SK-N-SH (cell line): ENCODE measurements around the gene ELAC2. TPM values are rescaled to one million over a fixed set of nuclear protein-coding genes. Genes with fewer than 3 reads are reported as not detected.

Experiments used
- CTCF ChIA-PET: fragments of 300-600, 350-600 bp; formaldehyde crosslinking; extraction: SDS; loops from one replicate; lab custom pipeline; 2021; lab: Yijun Ruan, JAX
- POLR2A ChIA-PET: fragments of 350-600 bp; sonication (Branson Sonifier 250); formaldehyde crosslinking; extraction: SDS; loops from one replicate; lab custom pipeline; 2020; ENCODE audit warnings: antibody characterized with exemption, inconsistent platforms; lab: Yijun Ruan, JAX
- DNase-seq: peaks from one replicate; pipeline ENCODE4 v3.0.0; 2012
- H2AFZ ChIP-seq: fragments of 200-600 bp; sonication (generic); 2 replicates; pipeline ENCODE4 v1.8.1; 2016; ENCODE audit warnings: antibody characterized with exemption, mild to moderate bottlenecking, low read depth
- H3F3A ChIP-seq: fragments of 200-600 bp; sonication (generic); replicated peaks from 2 replicates; pipeline ENCODE3; 2016; ENCODE audit warnings: antibody characterized with exemption, mild to moderate bottlenecking; ENCODE audit not compliant: insufficient read depth
- H3K27ac ChIP-seq, 2 experiments: fragments of 200-500 bp in 1 of 2; fragments of 200-600 bp in 1 of 2; sonication (Bioruptor generic) in 1 of 2; sonication (generic), shearing (Covaris generic) in 1 of 2; 2 replicates each; pipeline versions ENCODE4 v1.5.1 to v1.6.1; 2014 to 2016; ENCODE audit warnings: low read depth in 2 of 2, inconsistent platforms in 1 of 2, low read length in 1 of 2, mild to moderate bottlenecking in 1 of 2, mixed read lengths in 1 of 2
- H3K27me3 ChIP-seq: fragments of 200-600 bp; sonication (generic), shearing (Covaris generic); 2 replicates; pipeline ENCODE4 v1.6.1; 2016; ENCODE audit warnings: mixed run types; ENCODE audit not compliant: insufficient read depth
- H3K36me3 ChIP-seq, 2 experiments: fragments of 200-500 bp in 1 of 2; fragments of 200-600 bp in 1 of 2; sonication (Bioruptor generic) in 1 of 2; sonication (generic) in 1 of 2; replicated peaks in 1 of 2; 2 replicates each; pipeline versions ENCODE3 to v1.5.1; 2014 to 2016; ENCODE audit warnings: low read length in 1 of 2, mild to moderate bottlenecking in 1 of 2; ENCODE audit not compliant: insufficient read depth in 2 of 2, control insufficient read depth in 1 of 2
- H3K4me1 ChIP-seq, 2 experiments: fragments of 200-500 bp in 1 of 2; fragments of 200-600 bp in 1 of 2; sonication (Bioruptor generic) in 1 of 2; sonication (generic), shearing (Covaris generic) in 1 of 2; 2 replicates each; pipeline versions ENCODE4 v1.5.1 to v1.6.1; 2014 to 2016; ENCODE audit warnings: low read depth in 1 of 2, low read length in 1 of 2, mixed run types in 1 of 2; ENCODE audit not compliant: insufficient read depth in 2 of 2, control insufficient read depth in 1 of 2
- H3K4me2 ChIP-seq: fragments of 200-600 bp; sonication (generic), shearing (Covaris generic); 2 replicates; pipeline ENCODE4 v1.6.1; 2017; ENCODE audit warnings: mixed run types
- H3K4me3 ChIP-seq, 2 experiments: fragments of 200-500 bp in 1 of 2; fragments of 200-600 bp in 1 of 2; sonication (Bioruptor generic) in 1 of 2; sonication (generic), shearing (Covaris generic) in 1 of 2; 2 replicates each; pipeline versions ENCODE4 v1.5.1 to v1.8.1; 2014 to 2016; ENCODE audit warnings: low read depth in 2 of 2, inconsistent platforms in 1 of 2, low read length in 1 of 2, mild to moderate bottlenecking in 1 of 2, mixed read lengths in 1 of 2, moderate library complexity in 1 of 2
- H3K79me2 ChIP-seq: fragments of 200-600 bp; sonication (generic); 2 replicates; pipeline ENCODE4 v1.8.1; 2017; ENCODE audit warnings: mild to moderate bottlenecking; ENCODE audit not compliant: insufficient read depth
- H3K9ac ChIP-seq: fragments of 200-600 bp; sonication (generic); 2 replicates; pipeline ENCODE4 v1.6.1; 2017; ENCODE audit warnings: mixed run types
- H3K9me2 ChIP-seq: fragments of 200-600 bp; sonication (generic); 2 replicates; pipeline ENCODE4 v1.6.1; 2017; ENCODE audit warnings: mixed run types
- H3K9me3 ChIP-seq: fragments of 200-600 bp; sonication (generic); 2 replicates; pipeline ENCODE4 v1.6.1; 2017; ENCODE audit warnings: mixed run types, mild to moderate bottlenecking, moderate library complexity
- H4K20me1 ChIP-seq: fragments of 200-600 bp; sonication (generic); 2 replicates; pipeline ENCODE4 v1.6.1; 2017; ENCODE audit warnings: mild to moderate bottlenecking, mixed run types; ENCODE audit not compliant: insufficient read depth
- ELF1 ChIP-seq: IDR thresholded peaks from 2 replicates; pipeline ENCODE4 v1.4.0; 2012
- EP300 ChIP-seq, 2 experiments: IDR thresholded peaks; 2 replicates each; pipeline versions ENCODE4 v1.4.0 to v1.6.1; 2012; ENCODE audit warnings: borderline replicate concordance in 1 of 2, low read depth in 1 of 2, low read length in 1 of 2
- EZH2phosphoT487 ChIP-seq: fragments of 200-600 bp; sonication (generic); IDR thresholded peaks from 2 replicates; pipeline ENCODE4 v1.6.1; 2017; ENCODE audit warnings: low read depth, mixed run types, mild to moderate bottlenecking, antibody characterized with exemption, moderate library complexity, borderline replicate concordance
- FOSL2 ChIP-seq: IDR thresholded peaks from 2 replicates; pipeline ENCODE4 v1.4.0; 2012; ENCODE audit warnings: low read depth, mild to moderate bottlenecking, moderate library complexity, borderline replicate concordance
- FOXM1 ChIP-seq: IDR thresholded peaks from 2 replicates; pipeline ENCODE4 v1.4.0; 2012; ENCODE audit warnings: low read depth, mild to moderate bottlenecking
- GABPA ChIP-seq: IDR thresholded peaks from 2 replicates; pipeline ENCODE4 v1.4.0; 2012; ENCODE audit warnings: low read depth, mild to moderate bottlenecking
- GATA2 ChIP-seq: sonication (generic); formaldehyde crosslinking; IDR thresholded peaks from 2 replicates; pipeline ENCODE4 v1.5.0; 2020; ENCODE audit warnings: mild to moderate bottlenecking, missing genetic modification reagents
- IRF3 ChIP-seq: fragments of 150-350 bp; IDR thresholded peaks from 2 replicates; pipeline ENCODE4 v1.6.1; 2016; ENCODE audit warnings: mild to moderate bottlenecking, low read depth, low read length
- JUND ChIP-seq: IDR thresholded peaks from 2 replicates; pipeline ENCODE4 v1.4.0; 2012
- MAX ChIP-seq: IDR thresholded peaks from 2 replicates; pipeline ENCODE4 v1.4.0; 2012; ENCODE audit warnings: low read depth
- MEF2A ChIP-seq: IDR thresholded peaks from 2 replicates; pipeline ENCODE4 v1.4.0; 2012; ENCODE audit warnings: low read depth, borderline replicate concordance
- NFIC ChIP-seq: IDR thresholded peaks from 2 replicates; pipeline ENCODE4 v1.4.0; 2012; ENCODE audit warnings: borderline replicate concordance
- PBX3 ChIP-seq: IDR thresholded peaks from 2 replicates; pipeline ENCODE4; 2012
- POLR2AphosphoS5 ChIP-seq: IDR thresholded peaks from 2 replicates; pipeline ENCODE4 v1.6.1; 2012; ENCODE audit warnings: low read depth, low read length
- SIN3A ChIP-seq: IDR thresholded peaks from 2 replicates; pipeline ENCODE4 v1.6.1; 2012; ENCODE audit warnings: low read depth, mild to moderate bottlenecking, low read length, moderate library complexity, borderline replicate concordance
- SMC3 ChIP-seq: IDR thresholded peaks from 2 replicates; pipeline ENCODE4 v1.6.1; 2012; ENCODE audit warnings: low read depth, low read length, improper control_type of control experiment
- TAF1 ChIP-seq: IDR thresholded peaks from 2 replicates; pipeline ENCODE4 v1.6.1; 2012; ENCODE audit warnings: low read depth, mild to moderate bottlenecking, low read length, moderate library complexity, borderline replicate concordance
- TCF12 ChIP-seq: IDR thresholded peaks from 2 replicates; pipeline ENCODE4 v1.4.0; 2012
- TEAD4 ChIP-seq: IDR thresholded peaks from 2 replicates; pipeline ENCODE4 v1.4.0; 2012; ENCODE audit warnings: mild to moderate bottlenecking, borderline replicate concordance; ENCODE audit not compliant: insufficient read depth
- YY1 ChIP-seq: IDR thresholded peaks from 2 replicates; pipeline ENCODE4 v1.4.0; 2012; ENCODE audit warnings: low read depth, mild to moderate bottlenecking
- ZBTB33 ChIP-seq: IDR thresholded peaks from 2 replicates; pipeline ENCODE4 v1.4.0; 2012; ENCODE audit warnings: low read depth, borderline replicate concordance
- WGBS: methylation state at CpG from one replicate; pipeline ENCODE4 v1.1.6; 2017; ENCODE audit warnings: low lambda C conversion rate; 5-methylcytosine and 5-hydroxymethylcytosine counted together
- polyA plus RNA-seq, 3 experiments: library from polyadenylated mRNA; depleted of rRNA; stranded (reverse); fragments of >200 nt; gene quantifications; 2 replicates each; pipeline ENCODE4 v1.2.3, GENCODE V29; 2012
- TF ChIP-seq, protein P1 (sequence below): fragments of 150-350 bp; IDR thresholded peaks from 2 replicates; pipeline ENCODE4 v1.6.1; 2017; ENCODE audit warnings: antibody characterized with exemption, low read length, low read depth, borderline replicate concordance
- TF ChIP-seq, protein P2 (sequence below): IDR thresholded peaks from 2 replicates; pipeline ENCODE4 v1.4.0; 2012; ENCODE audit warnings: low read depth, borderline replicate concordance

ELAC2 gene
- polyA plus RNA-seq, 1 of the 3 experiments (the other 2 are of a cell fraction) = 77.6 TPM

- no peaks in the 10 kb centered on the region for H3K9me2 ChIP-seq
- H2AFZ ChIP-seq = no peak overlapping the region
- 50% methylated on average over 5 of the region's 5 CpGs for WGBS
- no peaks in the 10 kb centered on the region for H3K9me3 ChIP-seq
- no peak for TF ChIP-seq JUND
- no peak for TF ChIP-seq FOSL2
- no peak for TF ChIP-seq MEF2A
- no peak for TF ChIP-seq SMC3
- no peak for TF ChIP-seq TEAD4
- no peak for TF ChIP-seq EZH2phosphoT487
- no peak for TF ChIP-seq YY1
- TF ChIP-seq TAF1 = no peak
- TF ChIP-seq MAX = no peak
- no peak for TF ChIP-seq SIN3A
- no peaks in the 10 kb centered on the region for H4K20me1 ChIP-seq
- CTCF ChIA-PET = interaction anchor here (0.9 to 5.8 kb wide), 4 partner anchors 15 to 96 kb away, joined by 3 to 119 read pairs (median 3); no protein-coding TSS in a partner anchor
- POLR2A ChIA-PET = no interaction called here
- no peak overlapping the region for H3K4me2 ChIP-seq
- peaks cover 0 to 6% of the 10 kb centered on the region in 2 experiments; a peak in 1 of 4 replicates for H3K4me1 ChIP-seq
- H3K79me2 ChIP-seq = no peaks in the 10 kb centered on the region
- no peaks in the 10 kb centered on the region for H3K36me3 ChIP-seq
- H3K9ac ChIP-seq = no peak overlapping the region
- DNase-seq = no peak
- H3K27ac ChIP-seq = no peak overlapping the region
- no peak overlapping the region for H3K4me3 ChIP-seq
- no peaks in the 10 kb centered on the region for H3F3A ChIP-seq
- H3K27me3 ChIP-seq = peaks cover 4% of the 10 kb centered on the region; the same call in 1 of the 2 replicates
Observed at GRCh38 chr17:13027246-13027645, 9.4 kb upstream of the ELAC2 start.

DNA sequence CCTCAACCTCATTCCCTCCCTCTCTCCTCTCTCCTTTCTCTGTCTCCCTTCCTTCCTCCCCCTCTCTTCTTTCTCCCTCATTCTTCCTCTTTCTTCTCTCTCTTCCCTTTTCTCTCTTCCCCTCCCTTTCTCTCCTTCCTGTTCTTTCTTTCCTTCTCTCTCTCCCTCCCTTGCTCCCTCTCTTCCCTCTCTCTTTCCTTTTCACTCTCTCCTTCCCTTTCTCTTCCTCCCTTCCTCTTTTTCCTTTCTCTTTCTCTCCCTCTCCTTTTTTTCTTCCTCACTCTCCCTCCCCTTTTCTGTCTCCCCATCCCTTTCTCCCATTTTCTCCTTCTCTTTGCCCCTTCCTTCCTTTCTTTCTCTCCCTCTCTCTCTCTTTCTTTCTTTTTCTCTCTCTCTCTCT is 7.9 kb upstream of the ELAC2 start:
- H3K79me2 ChIP-seq = no peaks in the 10 kb centered on the region
- DNase-seq = no peak
- H3K27ac ChIP-seq = no peak overlapping the region
- H3K4me2 ChIP-seq = no peak overlapping the region
- H3K9me3 ChIP-seq = no peaks in the 10 kb centered on the region
- H3K9me2 ChIP-seq = no peaks in the 10 kb centered on the region
- H3K4me3 ChIP-seq = no peak overlapping the region
- H3K4me1 ChIP-seq = peaks cover 0 to 6% of the 10 kb centered on the region in 2 experiments; a peak in 1 of 4 replicates
- H4K20me1 ChIP-seq = no peaks in the 10 kb centered on the region
- H3K36me3 ChIP-seq = no peaks in the 10 kb centered on the region
- peaks cover 4% of the 10 kb centered on the region; the same call in 1 of the 2 replicates for H3K27me3 ChIP-seq
- TF ChIP-seq FOSL2 (no peak), GABPA (no peak), POLR2AphosphoS5 (no peak), YY1 (no peak), NFIC (no peak), TCF12 (no peak), MAX (no peak), ZBTB33 (no peak), IRF3 (no peak), PBX3 (no peak), TEAD4 (no peak), SMC3 (no peak), FOXM1 (no peak), ELF1 (no peak), EP300 (IDR thresholded peaks at IDR 0.05; ENCODE audit: borderline replicate concordance in 1 of 2, low read depth in 1 of 2, low read length in 1 of 2) (no peak), GATA2 (no peak), MEF2A (no peak)
- TF ChIP-seq, protein P1, sequence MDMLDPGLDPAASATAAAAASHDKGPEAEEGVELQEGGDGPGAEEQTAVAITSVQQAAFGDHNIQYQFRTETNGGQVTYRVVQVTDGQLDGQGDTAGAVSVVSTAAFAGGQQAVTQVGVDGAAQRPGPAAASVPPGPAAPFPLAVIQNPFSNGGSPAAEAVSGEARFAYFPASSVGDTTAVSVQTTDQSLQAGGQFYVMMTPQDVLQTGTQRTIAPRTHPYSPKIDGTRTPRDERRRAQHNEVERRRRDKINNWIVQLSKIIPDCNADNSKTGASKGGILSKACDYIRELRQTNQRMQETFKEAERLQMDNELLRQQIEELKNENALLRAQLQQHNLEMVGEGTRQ = no peak
- TF ChIP-seq, protein P2, sequence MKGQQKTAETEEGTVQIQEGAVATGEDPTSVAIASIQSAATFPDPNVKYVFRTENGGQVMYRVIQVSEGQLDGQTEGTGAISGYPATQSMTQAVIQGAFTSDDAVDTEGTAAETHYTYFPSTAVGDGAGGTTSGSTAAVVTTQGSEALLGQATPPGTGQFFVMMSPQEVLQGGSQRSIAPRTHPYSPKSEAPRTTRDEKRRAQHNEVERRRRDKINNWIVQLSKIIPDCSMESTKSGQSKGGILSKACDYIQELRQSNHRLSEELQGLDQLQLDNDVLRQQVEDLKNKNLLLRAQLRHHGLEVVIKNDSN = no peak
- H3K9ac ChIP-seq = no peak overlapping the region
- H2AFZ ChIP-seq = no peak overlapping the region
- ChIA-PET POLR2A (no interaction called here), CTCF (interaction anchor here (1.1 to 2.5 kb wide), 3 partner anchors 20 to 206 kb away, joined by 3 to 10 read pairs (median 3); no protein-coding TSS in a partner anchor)
- no peaks in the 10 kb centered on the region for H3F3A ChIP-seq
